ENCODE data around the gene ADAT1. TPM values are rescaled to one million over a fixed set of nuclear protein-coding genes. Genes with fewer than 3 reads are reported as not detected.

ADAT1 gene
- total and polyA plus RNA-seq, 2 of the 13 experiments (the other 11 are each of a cell fraction or from before 2014, with no cell fraction given) = 18.4 to 40.8 TPM

GRCh38 chr16:75566040-75566757 is 56.9 kb downstream of the ADAT1 start, which contains the start of gene GABARAPL2 (continued):
- TF ChIP-seq, protein P1, sequence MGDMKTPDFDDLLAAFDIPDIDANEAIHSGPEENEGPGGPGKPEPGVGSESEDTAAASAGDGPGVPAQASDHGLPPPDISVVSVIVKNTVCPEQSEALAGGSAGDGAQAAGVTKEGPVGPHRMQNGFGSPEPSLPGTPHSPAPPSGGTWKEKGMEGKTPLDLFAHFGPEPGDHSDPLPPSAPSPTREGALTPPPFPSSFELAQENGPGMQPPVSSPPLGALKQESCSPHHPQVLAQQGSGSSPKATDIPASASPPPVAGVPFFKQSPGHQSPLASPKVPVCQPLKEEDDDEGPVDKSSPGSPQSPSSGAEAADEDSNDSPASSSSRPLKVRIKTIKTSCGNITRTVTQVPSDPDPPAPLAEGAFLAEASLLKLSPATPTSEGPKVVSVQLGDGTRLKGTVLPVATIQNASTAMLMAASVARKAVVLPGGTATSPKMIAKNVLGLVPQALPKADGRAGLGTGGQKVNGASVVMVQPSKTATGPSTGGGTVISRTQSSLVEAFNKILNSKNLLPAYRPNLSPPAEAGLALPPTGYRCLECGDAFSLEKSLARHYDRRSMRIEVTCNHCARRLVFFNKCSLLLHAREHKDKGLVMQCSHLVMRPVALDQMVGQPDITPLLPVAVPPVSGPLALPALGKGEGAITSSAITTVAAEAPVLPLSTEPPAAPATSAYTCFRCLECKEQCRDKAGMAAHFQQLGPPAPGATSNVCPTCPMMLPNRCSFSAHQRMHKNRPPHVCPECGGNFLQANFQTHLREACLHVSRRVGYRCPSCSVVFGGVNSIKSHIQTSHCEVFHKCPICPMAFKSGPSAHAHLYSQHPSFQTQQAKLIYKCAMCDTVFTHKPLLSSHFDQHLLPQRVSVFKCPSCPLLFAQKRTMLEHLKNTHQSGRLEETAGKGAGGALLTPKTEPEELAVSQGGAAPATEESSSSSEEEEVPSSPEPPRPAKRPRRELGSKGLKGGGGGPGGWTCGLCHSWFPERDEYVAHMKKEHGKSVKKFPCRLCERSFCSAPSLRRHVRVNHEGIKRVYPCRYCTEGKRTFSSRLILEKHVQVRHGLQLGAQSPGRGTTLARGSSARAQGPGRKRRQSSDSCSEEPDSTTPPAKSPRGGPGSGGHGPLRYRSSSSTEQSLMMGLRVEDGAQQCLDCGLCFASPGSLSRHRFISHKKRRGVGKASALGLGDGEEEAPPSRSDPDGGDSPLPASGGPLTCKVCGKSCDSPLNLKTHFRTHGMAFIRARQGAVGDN (CRISPR knock-in tag; IDR thresholded peaks at IDR 0.05) = peak; percentile 87
- TF ChIP-seq RFX1 (IDR thresholded peaks at IDR 0.05) (peak; percentile 81), ZC3H4 (CRISPR knock-in tag; IDR thresholded peaks at IDR 0.05; ENCODE audit: borderline replicate concordance) (no peak), GABPB1 (CRISPR knock-in tag; IDR thresholded peaks at IDR 0.05) (peak; percentile 97), ZNF101 (CRISPR knock-in tag; IDR thresholded peaks at IDR 0.05; ENCODE audit: borderline replicate concordance, low read depth) (0 out of 2 replicates have a peak, but pooled peaks have one; percentile 58), HHEX (CRISPR knock-in tag; IDR thresholded peaks at IDR 0.05) (no peak), SOX5 (CRISPR knock-in tag; IDR thresholded peaks at IDR 0.05; ENCODE audit: borderline replicate concordance) (no peak), ZNF547 (CRISPR knock-in tag; IDR thresholded peaks at IDR 0.05) (peak; percentile 98), TGIF2 (CRISPR knock-in tag; IDR thresholded peaks at IDR 0.05) (no peak), NR2C2 (CRISPR knock-in tag; IDR thresholded peaks at IDR 0.05; ENCODE audit: borderline replicate concordance) (peak; percentile 41; the same call in 1 of the 2 replicates), BORCS8-MEF2B (CRISPR knock-in tag; IDR thresholded peaks at IDR 0.05) (peak; percentile 80; the same call in 1 of the 2 replicates), MAF1 (CRISPR knock-in tag; IDR thresholded peaks at IDR 0.05; ENCODE audit: borderline replicate concordance) (peak; percentile 89; the same call in 1 of the 2 replicates), ZBTB10 (CRISPR knock-in tag; IDR thresholded peaks at IDR 0.05; ENCODE audit: borderline replicate concordance) (peak; percentile 23; the same call in 1 of the 2 replicates), ZFX (CRISPR knock-in tag; IDR thresholded peaks at IDR 0.05; ENCODE audit: low read depth) (peak; percentile 94)
- TF ChIP-seq, protein P2, sequence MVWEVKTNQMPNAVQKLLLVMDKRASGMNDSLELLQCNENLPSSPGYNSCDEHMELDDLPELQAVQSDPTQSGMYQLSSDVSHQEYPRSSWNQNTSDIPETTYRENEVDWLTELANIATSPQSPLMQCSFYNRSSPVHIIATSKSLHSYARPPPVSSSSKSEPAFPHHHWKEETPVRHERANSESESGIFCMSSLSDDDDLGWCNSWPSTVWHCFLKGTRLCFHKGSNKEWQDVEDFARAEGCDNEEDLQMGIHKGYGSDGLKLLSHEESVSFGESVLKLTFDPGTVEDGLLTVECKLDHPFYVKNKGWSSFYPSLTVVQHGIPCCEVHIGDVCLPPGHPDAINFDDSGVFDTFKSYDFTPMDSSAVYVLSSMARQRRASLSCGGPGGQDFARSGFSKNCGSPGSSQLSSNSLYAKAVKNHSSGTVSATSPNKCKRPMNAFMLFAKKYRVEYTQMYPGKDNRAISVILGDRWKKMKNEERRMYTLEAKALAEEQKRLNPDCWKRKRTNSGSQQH (CRISPR knock-in tag; IDR thresholded peaks at IDR 0.05; ENCODE audit: low read depth) = peak; percentile 80; the same call in 1 of the 2 replicates
- TF ChIP-seq, protein P3, sequence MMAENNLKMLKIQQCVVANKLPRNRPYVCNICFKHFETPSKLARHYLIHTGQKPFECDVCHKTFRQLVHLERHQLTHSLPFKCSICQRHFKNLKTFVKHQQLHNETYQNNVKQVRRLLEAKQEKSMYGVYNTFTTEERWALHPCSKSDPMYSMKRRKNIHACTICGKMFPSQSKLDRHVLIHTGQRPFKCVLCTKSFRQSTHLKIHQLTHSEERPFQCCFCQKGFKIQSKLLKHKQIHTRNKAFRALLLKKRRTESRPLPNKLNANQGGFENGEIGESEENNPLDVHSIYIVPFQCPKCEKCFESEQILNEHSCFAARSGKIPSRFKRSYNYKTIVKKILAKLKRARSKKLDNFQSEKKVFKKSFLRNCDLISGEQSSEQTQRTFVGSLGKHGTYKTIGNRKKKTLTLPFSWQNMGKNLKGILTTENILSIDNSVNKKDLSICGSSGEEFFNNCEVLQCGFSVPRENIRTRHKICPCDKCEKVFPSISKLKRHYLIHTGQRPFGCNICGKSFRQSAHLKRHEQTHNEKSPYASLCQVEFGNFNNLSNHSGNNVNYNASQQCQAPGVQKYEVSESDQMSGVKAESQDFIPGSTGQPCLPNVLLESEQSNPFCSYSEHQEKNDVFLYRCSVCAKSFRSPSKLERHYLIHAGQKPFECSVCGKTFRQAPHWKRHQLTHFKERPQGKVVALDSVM (CRISPR knock-in tag; IDR thresholded peaks at IDR 0.05) = peak; percentile 35; the same call in 1 of the 2 replicates
